Calu3 (cell line): ENCODE measurements around the gene VTA1. TPM values are rescaled to one million over a fixed set of nuclear protein-coding genes. Genes with fewer than 3 reads are reported as not detected.

Source experiments
- BruUV-seq: library from RNA; stranded (reverse); fragments of 400-500 nt; replicated peaks from 2 replicates; lab custom pipeline; 2021; lab: Mats Ljungman, UMichigan
- CTCF ChIA-PET: fragments of 300-600 bp; sonication (Branson Sonifier 250); formaldehyde crosslinking; loops from one replicate; lab custom pipeline; 2022; ENCODE audit warnings: antibody characterized with exemption; lab: Charles Lee
- DNase-seq: peaks from one replicate; pipeline ENCODE4 v3.0.0; 2022
- H3K27ac Mint-ChIP-seq: one replicate; pipeline ENCODE4 v1.8.0; 2022; ENCODE audit warnings: mixed read lengths; ENCODE audit not compliant: unreplicated experiment
- H3K27me3 Mint-ChIP-seq: one replicate; pipeline ENCODE4 v1.8.0; 2022; ENCODE audit warnings: mixed read lengths; ENCODE audit not compliant: unreplicated experiment
- H3K36me3 Mint-ChIP-seq: one replicate; pipeline ENCODE4 v1.8.0; 2022; ENCODE audit warnings: mild to moderate bottlenecking, moderate library complexity, mixed read lengths; ENCODE audit not compliant: insufficient read depth, unreplicated experiment
- H3K4me1 Mint-ChIP-seq: one replicate; pipeline ENCODE4 v1.8.0; 2022; ENCODE audit warnings: mild to moderate bottlenecking, low read depth, mixed read lengths; ENCODE audit not compliant: unreplicated experiment
- H3K4me3 Mint-ChIP-seq: one replicate; pipeline ENCODE4 v1.8.0; 2022; ENCODE audit warnings: mild to moderate bottlenecking, low read depth, moderate library complexity, mixed read lengths; ENCODE audit not compliant: unreplicated experiment
- H3K9me3 Mint-ChIP-seq: one replicate; pipeline ENCODE4 v1.8.0; 2022; ENCODE audit warnings: low read depth, mixed read lengths; ENCODE audit not compliant: unreplicated experiment
- intact Hi-C: fragments of 100-400 bp; cut with micrococcal nuclease; formaldehyde crosslinking; loops from one replicate; pipeline ENCODE4 v1.10.0; 2022; ENCODE audit not compliant: unreplicated experiment
- total RNA-seq: library from RNA; stranded (reverse); gene quantifications from 2 replicates; pipeline ENCODE4 v1.2.3, GENCODE V29; 2022
- TF ChIP-seq, protein P1 (sequence below): fragments of 200-600 bp; IDR thresholded peaks from one replicate; pipeline ENCODE4 v1.8.0; 2022; ENCODE audit warnings: antibody characterized with exemption; ENCODE audit not compliant: unreplicated experiment

Gene VTA1
- total RNA-seq, 1 experiment from 2014 or later = 35.5 TPM

DNA sequence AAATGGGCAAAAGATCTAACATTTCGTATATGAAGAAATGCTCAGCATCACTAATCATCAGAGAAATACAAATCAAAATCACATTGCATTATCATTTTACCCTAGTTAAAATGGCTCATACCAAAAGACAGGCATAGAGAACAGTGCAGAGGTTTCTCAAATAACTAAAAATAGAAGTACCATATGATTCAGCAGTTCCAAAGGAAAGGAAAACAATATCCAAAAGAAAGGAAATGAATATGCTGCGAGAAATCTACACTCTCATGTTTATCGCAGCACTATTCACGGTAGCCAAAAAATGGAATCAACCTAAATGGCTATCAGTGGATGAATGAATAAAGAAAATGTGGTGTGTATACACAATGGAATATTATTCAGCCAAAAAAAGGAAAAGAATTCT is 63.5 kb downstream of the VTA1 start:
- H3K27me3 Mint-ChIP-seq = no peaks in the 10 kb centered on the region
- intact Hi-C loops = no loop called here
- no peak for DNase-seq
- no peak overlapping the region for H3K27ac Mint-ChIP-seq
- peaks cover 7% of the 10 kb centered on the region for H3K9me3 Mint-ChIP-seq
- CTCF ChIA-PET = no interaction called here
- no peaks in the 10 kb centered on the region for H3K4me1 Mint-ChIP-seq
- TF ChIP-seq, protein P1, sequence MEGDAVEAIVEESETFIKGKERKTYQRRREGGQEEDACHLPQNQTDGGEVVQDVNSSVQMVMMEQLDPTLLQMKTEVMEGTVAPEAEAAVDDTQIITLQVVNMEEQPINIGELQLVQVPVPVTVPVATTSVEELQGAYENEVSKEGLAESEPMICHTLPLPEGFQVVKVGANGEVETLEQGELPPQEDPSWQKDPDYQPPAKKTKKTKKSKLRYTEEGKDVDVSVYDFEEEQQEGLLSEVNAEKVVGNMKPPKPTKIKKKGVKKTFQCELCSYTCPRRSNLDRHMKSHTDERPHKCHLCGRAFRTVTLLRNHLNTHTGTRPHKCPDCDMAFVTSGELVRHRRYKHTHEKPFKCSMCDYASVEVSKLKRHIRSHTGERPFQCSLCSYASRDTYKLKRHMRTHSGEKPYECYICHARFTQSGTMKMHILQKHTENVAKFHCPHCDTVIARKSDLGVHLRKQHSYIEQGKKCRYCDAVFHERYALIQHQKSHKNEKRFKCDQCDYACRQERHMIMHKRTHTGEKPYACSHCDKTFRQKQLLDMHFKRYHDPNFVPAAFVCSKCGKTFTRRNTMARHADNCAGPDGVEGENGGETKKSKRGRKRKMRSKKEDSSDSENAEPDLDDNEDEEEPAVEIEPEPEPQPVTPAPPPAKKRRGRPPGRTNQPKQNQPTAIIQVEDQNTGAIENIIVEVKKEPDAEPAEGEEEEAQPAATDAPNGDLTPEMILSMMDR = no peak
- no TSS peak for BruUV-seq
- H3K36me3 Mint-ChIP-seq = peaks cover 18% of the 10 kb centered on the region
- H3K4me3 Mint-ChIP-seq = no peak overlapping the region

DNA sequence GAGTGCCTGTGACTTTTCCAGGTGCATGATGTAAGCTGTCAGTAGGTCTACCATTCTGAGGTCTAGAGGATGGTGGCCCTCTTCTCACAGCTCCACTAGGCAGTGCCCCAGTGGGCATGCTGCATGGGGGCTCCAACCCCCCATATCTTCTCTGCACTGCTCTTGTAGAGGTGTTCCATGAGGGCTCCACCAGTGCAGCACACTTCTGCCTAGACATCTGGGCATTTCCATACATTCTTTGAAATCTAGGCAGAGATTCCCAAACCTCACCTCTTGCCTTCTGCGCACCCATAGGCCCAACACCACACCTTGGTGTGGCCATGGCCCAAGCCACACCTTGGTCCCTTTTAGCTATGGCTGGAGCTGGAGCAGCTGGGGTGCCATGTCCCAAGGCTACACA is 66.3 kb downstream of the VTA1 start:
- intact Hi-C loops = no loop called here
- Mint-ChIP-seq H3K4me3 (no peak overlapping the region), H3K27ac (no peak overlapping the region), H3K4me1 (no peaks in the 10 kb centered on the region), H3K36me3 (peaks cover 9% of the 10 kb centered on the region), H3K9me3 (peaks cover 7% of the 10 kb centered on the region), H3K27me3 (no peaks in the 10 kb centered on the region)
- no TSS peak for BruUV-seq
- CTCF ChIA-PET = no interaction called here
- TF ChIP-seq, protein P1 = no peak
- DNase-seq = no peak

GRCh38 chr6:142218446-142218845 is 71.4 kb downstream of the VTA1 start:
- CTCF ChIA-PET = no interaction called here
- Mint-ChIP-seq H3K27me3 (no peaks in the 10 kb centered on the region), H3K4me3 (no peak overlapping the region), H3K27ac (no peak overlapping the region), H3K36me3 (no peaks in the 10 kb centered on the region), H3K9me3 (no peaks in the 10 kb centered on the region), H3K4me1 (no peaks in the 10 kb centered on the region)
- no peak for DNase-seq
- no TSS peak for BruUV-seq
- intact Hi-C loops = no loop called here
- TF ChIP-seq, protein P1 = no peak

DNA sequence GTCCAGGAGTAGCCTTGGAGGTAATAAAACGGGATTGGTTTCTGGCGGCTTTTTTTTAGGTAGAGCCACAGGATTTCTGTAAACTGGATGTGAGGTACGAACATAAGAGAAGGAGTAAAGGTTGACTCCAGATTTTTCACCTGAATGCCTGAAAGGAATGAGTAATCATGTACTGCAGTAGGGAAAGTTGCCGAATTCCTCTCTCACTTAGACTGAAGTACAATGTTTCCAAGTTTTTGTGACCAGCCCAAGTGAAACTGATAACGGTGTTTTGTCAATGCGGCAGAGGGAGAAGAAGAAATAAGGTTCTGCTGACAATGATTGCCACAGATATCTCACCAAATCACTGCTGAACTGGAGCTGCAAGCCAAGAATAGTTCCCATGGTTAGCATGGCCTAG is 75.0 kb downstream of the VTA1 start:
- Mint-ChIP-seq H3K27ac (no peak overlapping the region), H3K27me3 (no peaks in the 10 kb centered on the region), H3K4me1 (no peaks in the 10 kb centered on the region), H3K9me3 (no peaks in the 10 kb centered on the region), H3K4me3 (no peak overlapping the region), H3K36me3 (no peaks in the 10 kb centered on the region)
- BruUV-seq = no TSS peak
- CTCF ChIA-PET = no interaction called here
- no peak for DNase-seq
- intact Hi-C loops = no loop called here
- TF ChIP-seq, protein P1 = no peak
